WTC11 (cell line): ENCODE measurements around the gene UBA3. TPM values are rescaled to one million over a fixed set of nuclear protein-coding genes. Genes with fewer than 3 reads are reported as not detected.

Experiments used
- CREM ChIP-seq: sonication (generic); formaldehyde crosslinking; IDR thresholded peaks from 2 replicates; pipeline ENCODE4 v1.8.1; 2022; ENCODE audit warnings: mild to moderate bottlenecking, missing genetic modification reagents, moderate library complexity
- ELF4 ChIP-seq: sonication (generic); formaldehyde crosslinking; IDR thresholded peaks from 2 replicates; pipeline ENCODE4 v1.8.1; 2022; ENCODE audit warnings: low read depth, mild to moderate bottlenecking, moderate library complexity, missing genetic modification reagents
- EMX1 ChIP-seq: fragments of 250-450 bp; sonication (Bioruptor Pico); IDR thresholded peaks from 2 replicates; pipeline ENCODE4 v1.8.0; 2021; ENCODE audit warnings: mild to moderate bottlenecking
- HMGA2 ChIP-seq: fragments of 250-450 bp; sonication (Bioruptor Pico); IDR thresholded peaks from 2 replicates; pipeline ENCODE4 v1.4.0; 2021; ENCODE audit warnings: mild to moderate bottlenecking, moderate library complexity
- HMGXB4 ChIP-seq: sonication (generic); formaldehyde crosslinking; IDR thresholded peaks from 2 replicates; pipeline ENCODE4 v1.8.1; 2023; ENCODE audit warnings: mild to moderate bottlenecking, moderate library complexity, missing genetic modification reagents
- NFE2L1 ChIP-seq: sonication (generic); formaldehyde crosslinking; IDR thresholded peaks from 2 replicates; pipeline ENCODE4 v1.8.1; 2023; ENCODE audit warnings: missing genetic modification reagents
- NR3C1 ChIP-seq: sonication (generic); formaldehyde crosslinking; conservative IDR thresholded peaks from 2 replicates; pipeline ENCODE4 v1.8.1; 2023; ENCODE audit warnings: low read depth, mild to moderate bottlenecking, missing genetic modification reagents
- RELA ChIP-seq: sonication (generic); formaldehyde crosslinking; IDR thresholded peaks from 2 replicates; pipeline ENCODE4 v1.8.1; 2022; ENCODE audit warnings: missing genetic modification reagents, mild to moderate bottlenecking, borderline replicate concordance
- TCF7 ChIP-seq: sonication (generic); formaldehyde crosslinking; IDR thresholded peaks from 2 replicates; pipeline ENCODE4 v1.8.0; 2022; ENCODE audit warnings: mild to moderate bottlenecking, low read depth, missing genetic modification reagents, moderate library complexity
- TP53 ChIP-seq: sonication (generic); formaldehyde crosslinking; IDR thresholded peaks from 2 replicates; pipeline ENCODE4 v1.8.1; 2023; ENCODE audit warnings: mild to moderate bottlenecking, missing genetic modification reagents
- USF2 ChIP-seq: sonication (generic); formaldehyde crosslinking; IDR thresholded peaks from 2 replicates; pipeline ENCODE4 v1.8.1; 2023; ENCODE audit warnings: mild to moderate bottlenecking, missing genetic modification reagents, moderate library complexity
- ZBTB21 ChIP-seq: sonication (generic); formaldehyde crosslinking; IDR thresholded peaks from 2 replicates; pipeline ENCODE4 v1.8.1; 2023; ENCODE audit warnings: mild to moderate bottlenecking, missing genetic modification reagents, borderline replicate concordance
- ZNF263 ChIP-seq: sonication (generic); formaldehyde crosslinking; IDR thresholded peaks from 2 replicates; pipeline ENCODE4 v1.8.1; 2022; ENCODE audit warnings: low read depth, mild to moderate bottlenecking, moderate library complexity, missing genetic modification reagents
- total RNA-seq: library from RNA; stranded (reverse); gene quantifications from 3 replicates; pipeline ENCODE4 v1.2.3, GENCODE V29; 2021
- TF ChIP-seq, protein P1 (sequence below): sonication (generic); formaldehyde crosslinking; IDR thresholded peaks from 2 replicates; pipeline ENCODE4 v1.8.1; 2023; ENCODE audit warnings: mild to moderate bottlenecking, missing genetic modification reagents, borderline replicate concordance
- TF ChIP-seq, protein P2 (sequence below): fragments of 250-450 bp; sonication (Bioruptor Pico); IDR thresholded peaks from 2 replicates; pipeline ENCODE4 v1.9.0; 2021; ENCODE audit warnings: moderate library complexity, mild to moderate bottlenecking, inconsistent platforms, borderline replicate concordance
- TF ChIP-seq, protein P3 (sequence below): fragments of 250-450 bp; sonication (Bioruptor Pico); IDR thresholded peaks from 2 replicates; pipeline ENCODE4 v1.9.0; 2021; ENCODE audit warnings: mild to moderate bottlenecking
- TF ChIP-seq, protein P4 (sequence below): sonication (generic); formaldehyde crosslinking; IDR thresholded peaks from 2 replicates; pipeline ENCODE4 v1.8.1; 2022; ENCODE audit warnings: missing genetic modification reagents, borderline replicate concordance

UBA3 gene
- total RNA-seq, 1 experiment from 2014 or later: 75.0 TPM

- TF ChIP-seq NR3C1 (CRISPR knock-in tag): no peak
- no peak for TF ChIP-seq ZBTB21
- TF ChIP-seq HMGXB4 (CRISPR knock-in tag): peak; percentile 49; the same call in 1 of the 2 replicates
- TF ChIP-seq RELA (CRISPR knock-in tag): no peak
- no peak for TF ChIP-seq USF2 (CRISPR knock-in tag)
- no peak for TF ChIP-seq TP53 (CRISPR knock-in tag)
- TF ChIP-seq, protein P1, sequence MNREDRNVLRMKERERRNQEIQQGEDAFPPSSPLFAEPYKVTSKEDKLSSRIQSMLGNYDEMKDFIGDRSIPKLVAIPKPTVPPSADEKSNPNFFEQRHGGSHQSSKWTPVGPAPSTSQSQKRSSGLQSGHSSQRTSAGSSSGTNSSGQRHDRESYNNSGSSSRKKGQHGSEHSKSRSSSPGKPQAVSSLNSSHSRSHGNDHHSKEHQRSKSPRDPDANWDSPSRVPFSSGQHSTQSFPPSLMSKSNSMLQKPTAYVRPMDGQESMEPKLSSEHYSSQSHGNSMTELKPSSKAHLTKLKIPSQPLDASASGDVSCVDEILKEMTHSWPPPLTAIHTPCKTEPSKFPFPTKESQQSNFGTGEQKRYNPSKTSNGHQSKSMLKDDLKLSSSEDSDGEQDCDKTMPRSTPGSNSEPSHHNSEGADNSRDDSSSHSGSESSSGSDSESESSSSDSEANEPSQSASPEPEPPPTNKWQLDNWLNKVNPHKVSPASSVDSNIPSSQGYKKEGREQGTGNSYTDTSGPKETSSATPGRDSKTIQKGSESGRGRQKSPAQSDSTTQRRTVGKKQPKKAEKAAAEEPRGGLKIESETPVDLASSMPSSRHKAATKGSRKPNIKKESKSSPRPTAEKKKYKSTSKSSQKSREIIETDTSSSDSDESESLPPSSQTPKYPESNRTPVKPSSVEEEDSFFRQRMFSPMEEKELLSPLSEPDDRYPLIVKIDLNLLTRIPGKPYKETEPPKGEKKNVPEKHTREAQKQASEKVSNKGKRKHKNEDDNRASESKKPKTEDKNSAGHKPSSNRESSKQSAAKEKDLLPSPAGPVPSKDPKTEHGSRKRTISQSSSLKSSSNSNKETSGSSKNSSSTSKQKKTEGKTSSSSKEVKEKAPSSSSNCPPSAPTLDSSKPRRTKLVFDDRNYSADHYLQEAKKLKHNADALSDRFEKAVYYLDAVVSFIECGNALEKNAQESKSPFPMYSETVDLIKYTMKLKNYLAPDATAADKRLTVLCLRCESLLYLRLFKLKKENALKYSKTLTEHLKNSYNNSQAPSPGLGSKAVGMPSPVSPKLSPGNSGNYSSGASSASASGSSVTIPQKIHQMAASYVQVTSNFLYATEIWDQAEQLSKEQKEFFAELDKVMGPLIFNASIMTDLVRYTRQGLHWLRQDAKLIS: no peak
- 0 out of 2 replicates have a peak, but pooled peaks have one; percentile 18 for TF ChIP-seq CREM (CRISPR knock-in tag)
- no peak for TF ChIP-seq ELF4 (CRISPR knock-in tag)
- no peak for TF ChIP-seq EMX1 (CRISPR knock-in tag)
- TF ChIP-seq, protein P2, sequence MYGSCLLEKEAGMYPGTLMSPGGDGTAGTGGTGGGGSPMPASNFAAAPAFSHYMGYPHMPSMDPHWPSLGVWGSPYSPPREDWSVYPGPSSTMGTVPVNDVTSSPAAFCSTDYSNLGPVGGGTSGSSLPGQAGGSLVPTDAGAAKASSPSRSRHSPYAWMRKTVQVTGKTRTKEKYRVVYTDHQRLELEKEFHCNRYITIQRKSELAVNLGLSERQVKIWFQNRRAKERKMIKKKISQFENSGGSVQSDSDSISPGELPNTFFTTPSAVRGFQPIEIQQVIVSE: no peak
- no peak for TF ChIP-seq ZNF263 (CRISPR knock-in tag)
- TF ChIP-seq TCF7 (CRISPR knock-in tag): no peak
- TF ChIP-seq HMGA2 (CRISPR knock-in tag): no peak
- no peak for TF ChIP-seq NFE2L1
- TF ChIP-seq, protein P3, sequence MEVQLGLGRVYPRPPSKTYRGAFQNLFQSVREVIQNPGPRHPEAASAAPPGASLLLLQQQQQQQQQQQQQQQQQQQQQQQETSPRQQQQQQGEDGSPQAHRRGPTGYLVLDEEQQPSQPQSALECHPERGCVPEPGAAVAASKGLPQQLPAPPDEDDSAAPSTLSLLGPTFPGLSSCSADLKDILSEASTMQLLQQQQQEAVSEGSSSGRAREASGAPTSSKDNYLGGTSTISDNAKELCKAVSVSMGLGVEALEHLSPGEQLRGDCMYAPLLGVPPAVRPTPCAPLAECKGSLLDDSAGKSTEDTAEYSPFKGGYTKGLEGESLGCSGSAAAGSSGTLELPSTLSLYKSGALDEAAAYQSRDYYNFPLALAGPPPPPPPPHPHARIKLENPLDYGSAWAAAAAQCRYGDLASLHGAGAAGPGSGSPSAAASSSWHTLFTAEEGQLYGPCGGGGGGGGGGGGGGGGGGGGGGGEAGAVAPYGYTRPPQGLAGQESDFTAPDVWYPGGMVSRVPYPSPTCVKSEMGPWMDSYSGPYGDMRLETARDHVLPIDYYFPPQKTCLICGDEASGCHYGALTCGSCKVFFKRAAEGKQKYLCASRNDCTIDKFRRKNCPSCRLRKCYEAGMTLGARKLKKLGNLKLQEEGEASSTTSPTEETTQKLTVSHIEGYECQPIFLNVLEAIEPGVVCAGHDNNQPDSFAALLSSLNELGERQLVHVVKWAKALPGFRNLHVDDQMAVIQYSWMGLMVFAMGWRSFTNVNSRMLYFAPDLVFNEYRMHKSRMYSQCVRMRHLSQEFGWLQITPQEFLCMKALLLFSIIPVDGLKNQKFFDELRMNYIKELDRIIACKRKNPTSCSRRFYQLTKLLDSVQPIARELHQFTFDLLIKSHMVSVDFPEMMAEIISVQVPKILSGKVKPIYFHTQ (CRISPR knock-in tag): no peak
- TF ChIP-seq, protein P4, sequence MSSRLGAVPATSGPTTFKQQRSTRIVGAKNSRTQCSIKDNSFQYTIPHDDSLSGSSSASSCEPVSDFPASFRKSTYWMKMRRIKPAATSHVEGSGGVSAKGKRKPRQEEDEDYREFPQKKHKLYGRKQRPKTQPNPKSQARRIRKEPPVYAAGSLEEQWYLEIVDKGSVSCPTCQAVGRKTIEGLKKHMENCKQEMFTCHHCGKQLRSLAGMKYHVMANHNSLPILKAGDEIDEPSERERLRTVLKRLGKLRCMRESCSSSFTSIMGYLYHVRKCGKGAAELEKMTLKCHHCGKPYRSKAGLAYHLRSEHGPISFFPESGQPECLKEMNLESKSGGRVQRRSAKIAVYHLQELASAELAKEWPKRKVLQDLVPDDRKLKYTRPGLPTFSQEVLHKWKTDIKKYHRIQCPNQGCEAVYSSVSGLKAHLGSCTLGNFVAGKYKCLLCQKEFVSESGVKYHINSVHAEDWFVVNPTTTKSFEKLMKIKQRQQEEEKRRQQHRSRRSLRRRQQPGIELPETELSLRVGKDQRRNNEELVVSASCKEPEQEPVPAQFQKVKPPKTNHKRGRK (CRISPR knock-in tag): no peak
- TF ChIP-seq, all 79 proteins: peak for 4
These were observed 5.1 kb upstream of the UBA3 start (continued) for GRCh38 chr3:69085168-69085832.
